22Rv1 (cell line): ENCODE measurements around the gene FBLN5.

Source experiments
- CTCF ChIP-seq: fragments of 450-650 bp; IDR thresholded peaks from 2 replicates; pipeline ENCODE4 v1.5.1; 2017; ENCODE audit warnings: mild to moderate bottlenecking
- ZFX ChIP-seq: fragments of 450-650 bp; IDR thresholded peaks from 2 replicates; pipeline ENCODE4 v1.6.1; 2017; ENCODE audit warnings: antibody characterized with exemption, borderline replicate concordance

GRCh38 chr14:91841065-91841464 lies 106.4 kb downstream of the FBLN5 start:
- no peak for TF ChIP-seq CTCF
- TF ChIP-seq ZFX = no peak
